Activated CD4-positive, alpha-beta T cell treated with anti-CD3 and anti-CD28 coated beads for 24 hours (primary cell): ENCODE data around the gene GALM.
"Not testable (repeated sequence)": the region's sequence is repeated elsewhere in the genome, so short reads cannot be mapped to it uniquely, and the experiment has no call there.

Experiments
- DNase-seq, 2 donors: peaks; one replicate each; pipeline ENCODE4 v3.0.0-alpha.2; 2020; ENCODE audit warnings: low read depth in 2 of 2

The GALM gene

DNA sequence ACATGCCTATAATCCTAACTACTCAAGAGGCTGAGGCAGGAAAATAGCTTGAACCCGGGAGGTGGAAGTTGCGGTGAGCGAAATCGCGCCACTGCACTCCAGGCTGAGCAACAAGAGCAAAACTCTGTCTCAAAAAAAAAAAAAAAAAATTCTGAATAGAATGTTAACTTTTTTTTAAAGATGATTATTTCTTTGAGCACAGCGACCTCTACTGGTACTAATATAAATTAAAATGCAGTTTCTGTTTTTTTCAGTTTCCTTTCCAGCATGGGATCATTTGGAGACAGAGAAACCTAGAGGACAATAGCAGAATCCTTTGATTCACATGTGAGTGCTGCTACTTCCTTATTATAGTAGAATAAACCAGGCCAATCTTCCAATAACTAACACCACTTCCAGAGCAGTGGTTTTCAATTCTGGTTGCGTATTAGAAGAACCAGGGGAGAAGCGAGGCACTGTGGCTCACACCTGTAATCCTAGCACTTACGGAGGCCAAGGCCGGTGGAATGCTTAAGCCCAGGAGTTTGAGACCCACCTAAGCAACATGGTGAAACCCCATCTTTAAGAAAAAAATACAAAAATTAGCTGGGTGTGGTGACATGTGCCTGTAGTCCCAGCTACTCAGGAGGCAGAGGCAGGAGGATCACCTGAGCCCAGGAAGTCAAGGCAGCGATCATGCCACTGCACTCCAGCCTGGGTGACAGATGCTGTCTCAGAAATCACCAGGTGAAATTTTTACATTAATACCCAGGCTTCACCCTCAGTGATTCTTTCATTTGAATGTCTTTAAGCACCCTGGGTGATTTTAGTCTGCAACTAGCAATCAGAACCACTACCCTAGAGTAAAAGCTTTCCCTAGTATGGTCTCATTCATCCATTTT, 75.2 kb downstream of the GALM start:
- DNase-seq: no peak

DNA sequence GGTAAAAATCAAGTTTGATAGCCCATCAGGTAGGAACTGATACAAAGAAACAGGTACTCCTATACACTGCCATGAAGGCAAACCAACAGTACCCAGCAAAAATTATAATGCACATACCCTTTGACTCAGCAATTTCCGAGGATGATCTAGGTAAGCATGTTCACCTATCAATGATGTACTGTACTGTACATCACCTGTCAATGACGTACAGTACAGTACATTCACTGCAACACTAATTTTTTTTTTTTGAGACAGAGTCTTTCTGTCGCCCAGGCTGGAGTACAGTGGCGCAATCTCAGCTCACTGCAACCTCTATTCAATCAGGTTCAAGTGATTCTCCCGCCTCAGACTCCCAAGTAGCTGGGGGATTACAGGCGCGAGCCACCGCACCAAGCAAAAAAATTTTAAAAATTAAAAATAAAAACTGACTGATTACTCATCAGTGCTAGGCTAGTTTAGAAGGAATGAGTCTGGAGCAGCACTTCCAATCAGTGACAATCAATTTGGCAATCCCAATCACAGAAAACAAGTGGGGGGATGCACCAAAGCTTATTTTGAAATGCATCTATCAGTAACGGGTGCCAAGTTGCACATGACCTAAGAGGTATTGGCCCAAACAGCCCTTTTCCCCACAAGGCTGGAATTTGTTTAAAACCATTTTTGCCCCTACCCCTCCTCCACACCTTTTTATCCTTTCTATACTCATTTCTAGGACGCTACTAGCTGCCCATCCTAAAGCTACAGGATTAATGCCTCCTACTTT, 77.1 kb downstream of the GALM start:
- no peak for DNase-seq

DNA sequence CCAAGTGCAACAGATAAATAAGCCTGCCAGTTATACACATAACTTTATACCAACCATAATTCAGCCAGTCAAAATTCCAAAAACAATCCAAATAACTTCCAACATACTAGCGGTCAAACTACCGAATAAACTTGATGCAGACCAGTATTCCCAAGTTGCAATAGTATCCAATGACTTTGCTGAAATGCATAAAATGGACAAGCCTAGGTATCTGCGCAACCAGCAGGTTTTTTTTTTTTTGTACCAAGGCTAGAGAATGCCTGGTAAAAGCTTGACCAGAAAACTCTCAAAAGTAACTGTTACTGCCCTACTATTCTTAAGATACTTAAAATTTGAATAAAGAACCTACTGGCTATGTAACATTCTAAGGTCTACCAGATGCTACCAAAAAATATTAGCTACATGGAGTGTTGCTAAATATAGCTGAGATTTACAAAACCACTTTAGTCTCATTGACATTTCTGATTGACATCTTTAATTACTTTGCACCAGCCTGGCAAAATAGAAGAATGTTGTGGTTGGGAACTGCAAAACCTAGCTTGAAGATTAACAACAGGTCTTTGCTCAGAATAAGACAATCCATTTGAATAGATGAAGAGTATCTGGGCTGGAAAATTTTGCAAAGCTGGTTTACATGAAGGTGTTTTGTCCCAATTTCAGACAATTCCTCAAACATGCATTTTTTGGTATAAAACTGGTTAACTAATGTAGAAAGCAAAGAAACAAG, 77.9 kb downstream of the GALM start:
- DNase-seq: no peak

DNA sequence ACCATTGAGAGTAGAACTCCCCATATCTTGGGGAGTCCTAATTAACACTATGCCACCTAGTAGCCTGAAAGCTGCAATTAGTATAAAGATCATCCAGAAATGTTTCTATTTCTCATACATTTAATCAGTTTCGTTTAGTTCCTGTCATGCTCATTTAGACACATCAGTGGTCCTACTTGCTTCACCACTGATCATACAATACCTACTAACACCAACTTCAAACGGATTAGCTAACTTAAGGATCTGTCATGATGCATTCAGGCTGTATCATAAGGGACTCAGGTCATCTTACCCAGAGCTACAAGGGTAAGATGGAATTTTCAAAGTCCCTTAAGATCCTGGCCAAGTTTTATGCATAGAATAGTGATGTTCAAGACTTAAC, 78.5 kb downstream of the GALM start:
- DNase-seq: no peak

DNA sequence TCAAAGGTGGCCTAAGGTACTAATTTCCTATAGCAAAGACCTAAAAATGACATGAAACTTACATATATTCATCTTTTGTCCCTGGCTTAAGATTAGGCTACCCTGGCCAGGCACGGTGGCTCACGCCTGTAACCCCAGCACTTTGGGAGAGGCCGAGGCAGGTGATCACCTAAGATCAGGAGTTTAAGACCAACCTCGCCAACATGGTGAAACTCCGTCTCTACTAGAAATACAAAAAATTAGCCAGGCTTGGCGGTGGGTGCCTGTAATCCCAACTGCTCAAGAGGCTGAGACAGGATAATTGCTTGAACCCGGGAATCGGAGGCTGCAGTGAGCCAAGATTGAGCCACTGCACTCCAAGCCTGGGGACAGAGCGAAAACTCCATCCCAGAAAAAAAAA, 79.4 kb downstream of the GALM start:
- DNase-seq: no peak

DNA sequence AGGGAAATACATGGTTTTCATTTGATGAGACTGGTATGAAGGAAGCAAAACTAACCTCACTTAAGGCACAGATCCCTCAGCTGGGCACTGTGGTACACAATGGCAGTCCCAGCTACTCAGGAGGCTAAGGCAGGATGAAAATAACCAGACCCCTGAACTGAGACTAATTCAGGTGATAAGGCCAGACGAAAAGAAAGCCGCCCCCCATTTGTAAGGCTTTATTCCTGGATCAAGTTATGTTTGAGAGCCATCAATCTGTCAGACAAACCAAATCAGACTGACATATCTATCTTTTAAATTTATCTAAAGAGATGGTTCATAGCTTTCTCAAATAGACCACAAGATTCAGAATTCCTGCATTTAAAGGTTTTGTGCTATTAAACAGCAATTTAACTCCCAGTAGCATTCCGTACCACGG, 81.1 kb downstream of the GALM start:
- no peak for DNase-seq

DNA sequence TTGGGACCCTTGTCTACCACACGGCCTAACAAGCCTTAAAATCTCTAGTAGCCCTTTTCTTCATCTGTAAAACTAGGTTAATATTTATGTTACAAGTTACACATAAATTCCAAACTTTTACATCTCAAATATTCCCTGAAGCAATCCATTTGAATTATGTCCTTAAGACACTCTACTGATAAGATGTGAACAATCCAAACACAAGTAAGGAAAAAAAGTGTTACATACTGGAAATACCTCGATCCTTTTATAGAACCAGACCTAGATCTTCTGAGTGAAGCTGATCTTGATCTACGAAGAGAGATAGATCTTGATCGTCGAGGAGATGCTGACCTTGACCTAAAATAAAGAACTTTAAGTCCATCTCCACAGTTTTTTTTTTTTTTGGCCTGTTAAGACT, 81.9 kb downstream of the GALM start:
- DNase-seq: no peak

DNA sequence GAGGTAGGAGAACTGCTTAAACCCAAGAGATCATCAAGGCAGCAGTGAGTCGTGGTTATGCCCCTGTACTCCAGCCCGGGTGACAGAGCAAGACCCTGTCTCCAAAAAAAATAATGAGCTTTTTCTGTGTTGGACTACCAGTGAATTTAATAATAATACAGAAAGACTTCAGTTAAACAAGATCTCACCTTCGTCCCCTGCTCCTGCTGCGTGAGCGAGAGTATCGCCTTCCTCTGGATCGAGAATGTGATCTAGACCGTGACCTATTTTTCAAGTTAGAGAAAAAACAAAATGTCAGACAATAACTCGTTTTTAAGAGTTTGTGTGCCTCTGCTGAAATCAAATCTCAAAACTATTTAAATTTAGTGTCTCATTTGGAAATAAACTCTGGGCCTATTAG, 82.5 kb downstream of the GALM start:
- no peak for DNase-seq

DNA sequence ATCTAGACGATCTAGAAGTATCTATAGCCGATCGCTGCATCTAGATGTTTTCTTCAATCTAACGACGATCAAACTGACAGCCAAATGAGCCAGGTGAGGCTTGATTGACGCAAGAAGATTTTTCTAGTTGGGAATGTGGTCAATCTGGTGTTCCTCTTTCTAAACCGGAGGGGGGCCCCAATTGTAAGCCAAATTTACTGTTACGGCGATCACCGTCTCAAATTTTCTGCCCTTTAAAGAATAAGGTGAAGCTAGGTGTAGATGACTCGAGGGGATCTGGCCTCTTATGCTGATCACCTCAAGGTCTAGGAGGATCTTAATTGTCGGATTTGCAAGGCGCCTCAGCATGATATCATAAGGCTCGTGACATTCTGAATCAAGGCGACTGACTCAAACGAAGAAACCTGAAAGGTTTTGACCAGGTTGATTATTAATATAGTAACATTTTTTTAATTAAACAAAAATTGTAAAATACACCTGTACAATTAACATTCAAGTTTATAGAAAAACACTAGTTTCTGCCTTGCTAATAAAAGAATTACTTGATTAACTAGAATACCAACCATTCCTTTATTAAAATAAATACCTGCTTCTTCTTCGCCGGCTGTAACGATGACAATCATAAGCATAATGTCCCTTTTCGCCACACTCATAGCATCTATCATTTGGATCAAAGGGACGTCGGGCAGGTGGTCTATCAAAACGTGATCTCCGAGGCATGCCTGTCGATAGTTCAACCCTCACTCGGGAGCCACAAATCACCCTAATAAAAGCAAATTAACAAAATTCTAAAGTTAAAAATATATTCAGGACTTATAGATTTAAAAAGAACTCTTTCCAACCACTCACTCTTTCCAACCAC, 83.3 kb downstream of the GALM start:
- DNase-seq: no peak

DNA sequence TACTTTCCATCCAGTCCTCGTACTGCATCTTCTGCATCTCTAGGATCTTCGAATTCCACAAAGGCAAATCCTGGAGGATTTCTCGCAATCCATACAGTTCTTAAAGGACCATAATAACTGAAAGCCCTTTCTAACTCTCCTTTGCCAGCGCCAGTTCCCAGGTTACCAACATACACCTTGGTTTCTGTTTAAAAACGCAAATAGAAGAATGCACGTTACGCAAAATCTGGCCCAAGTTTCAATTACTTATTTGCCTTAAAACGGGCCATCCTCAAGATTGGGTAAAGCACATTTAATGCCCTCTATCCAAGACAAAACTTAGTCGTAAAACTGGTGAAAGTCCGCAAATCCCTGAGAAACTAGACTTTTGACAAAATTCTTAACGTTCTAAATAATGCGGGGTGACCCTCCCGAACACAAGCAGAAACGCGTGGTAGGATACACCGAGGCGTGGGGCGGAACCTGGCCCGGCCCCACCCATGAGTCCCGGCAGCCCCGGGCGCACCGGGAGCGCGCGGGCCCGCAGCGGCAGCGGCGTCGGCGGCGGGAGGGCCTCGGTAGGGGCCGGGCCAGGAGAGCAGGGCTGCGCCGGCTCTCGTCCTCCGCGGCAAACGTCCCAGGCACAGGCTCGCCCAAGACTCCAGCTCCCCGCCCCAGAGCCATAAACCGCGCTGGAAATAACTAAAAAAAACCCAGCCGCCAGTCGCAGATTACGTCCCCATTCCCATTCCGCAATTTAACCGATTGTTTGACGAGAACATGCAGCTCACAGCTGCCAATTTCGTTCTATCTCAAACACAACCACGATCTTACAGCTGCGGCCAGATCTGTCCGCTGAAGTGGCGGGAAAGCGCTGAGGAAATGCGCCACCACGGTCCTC, 84.3 kb downstream of the GALM start:
- DNase-seq: peak; percentile 32 to 35

DNA sequence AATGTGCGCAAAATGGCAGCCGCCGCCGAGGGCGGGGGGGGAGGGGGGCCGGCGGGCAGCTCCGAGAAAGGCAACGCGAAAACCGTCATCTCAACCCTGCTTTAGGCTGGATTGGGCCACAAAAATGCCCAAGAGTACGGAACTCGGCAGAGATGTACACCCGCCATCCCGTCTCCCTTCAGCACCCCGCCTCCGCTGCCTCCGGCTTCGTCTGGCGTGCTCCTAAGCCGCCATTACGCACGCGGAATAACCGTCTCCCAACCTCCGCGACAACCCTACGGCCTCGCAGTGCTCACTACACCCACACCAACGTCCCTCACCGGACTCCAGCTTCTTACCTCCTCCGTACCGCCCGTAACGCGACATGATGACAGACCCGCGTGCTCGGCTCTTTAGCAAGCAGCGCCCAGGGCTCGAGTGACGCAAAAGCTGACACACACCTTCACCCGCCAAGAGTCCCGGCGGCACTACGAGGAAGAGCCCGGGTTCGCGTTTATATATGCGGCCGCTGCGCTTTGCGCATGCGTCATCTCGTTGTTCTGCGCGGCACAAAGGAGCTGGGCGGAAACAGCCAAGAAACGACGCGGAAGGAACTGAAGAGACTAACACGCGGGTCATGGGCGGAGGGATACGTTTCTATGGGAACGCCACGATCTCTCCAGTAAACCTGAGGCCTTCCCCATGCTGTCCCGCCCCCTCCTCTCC, 85.1 kb downstream of the GALM start, which contains the start of gene SRSF7:
SRSF7 (minus strand) TSS at position 471 of the 705 bp plus-strand sequence; CDS start at position 366, 105 bp downstream.
- peak; percentile 93 to 97 for DNase-seq

DNA sequence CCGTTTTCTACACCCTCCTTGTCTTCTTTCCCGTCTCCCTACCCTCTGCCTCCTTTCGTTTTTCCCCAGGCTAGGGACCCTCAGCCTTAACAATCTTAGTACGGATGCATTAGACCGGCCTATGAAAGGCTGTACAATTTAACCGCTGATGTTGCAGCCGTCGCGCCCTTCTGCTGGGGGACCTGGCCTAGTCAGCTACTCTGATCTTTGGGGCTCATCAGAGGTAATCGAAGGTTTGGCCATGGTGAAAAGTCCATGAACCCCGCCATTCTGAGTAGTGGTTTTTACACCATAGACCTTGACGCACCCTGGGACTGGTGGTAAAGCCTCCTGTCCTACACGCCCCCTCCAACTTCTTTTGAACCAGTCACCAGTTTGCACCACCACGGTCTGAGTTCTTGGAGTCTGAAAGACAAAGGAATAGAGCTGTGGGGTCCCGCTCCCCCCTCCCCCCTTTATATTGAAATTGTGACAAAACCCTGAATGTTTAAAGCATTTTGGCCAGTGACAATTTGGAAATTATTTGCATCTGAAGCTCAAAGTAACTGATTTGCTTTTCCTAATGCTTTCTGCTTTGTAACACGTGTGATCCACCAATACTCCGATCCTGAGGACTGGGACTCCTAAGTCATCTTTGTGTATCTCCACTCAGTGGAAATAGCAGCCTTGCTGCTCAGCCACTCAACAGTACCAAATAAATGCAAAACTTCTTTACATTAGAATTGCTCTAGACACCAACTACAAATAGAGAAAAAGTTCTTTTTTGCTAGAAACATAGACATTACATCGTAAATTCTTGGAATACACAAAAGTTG, 85.9 kb downstream of the GALM start:
- DNase-seq: no peak

DNA sequence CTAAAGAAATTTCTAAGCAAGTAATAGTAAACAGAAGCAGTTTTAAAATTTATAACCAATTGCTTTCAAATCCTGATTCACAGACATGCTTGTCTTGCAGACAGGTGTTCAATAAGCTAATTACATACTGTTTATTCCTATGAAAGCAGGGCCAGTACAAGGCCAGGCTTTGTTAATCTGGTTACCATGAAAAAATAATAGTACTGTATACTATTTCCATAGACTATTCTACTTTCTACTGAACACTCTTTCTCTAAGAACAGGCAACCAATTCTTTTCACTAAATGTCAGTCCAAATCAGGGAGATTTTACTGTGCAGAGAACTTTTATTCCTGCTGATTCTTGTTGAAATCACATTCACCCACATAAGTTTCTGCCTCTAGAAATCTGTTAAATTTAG, 88.1 kb downstream of the GALM start:
- no peak for DNase-seq

DNA sequence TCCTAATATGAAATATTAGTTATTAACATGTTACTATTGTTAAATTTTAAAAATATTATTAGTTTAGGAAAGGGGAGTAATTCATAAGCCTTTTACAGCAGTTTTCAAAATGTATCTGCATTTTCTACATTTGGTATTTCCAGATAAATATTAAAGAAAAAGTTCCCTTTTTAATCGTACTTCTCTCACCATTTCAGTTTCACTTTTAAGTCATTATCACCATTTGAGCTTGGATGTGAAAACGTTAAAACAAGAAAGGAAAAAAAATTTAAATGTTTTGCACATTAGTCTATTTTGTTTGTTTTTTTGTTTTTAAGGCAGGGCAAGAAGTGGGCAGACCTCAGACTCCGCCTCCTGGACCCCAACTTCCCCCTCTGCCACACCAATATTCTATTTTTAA, 88.6 kb downstream of the GALM start:
- no peak for DNase-seq

DNA sequence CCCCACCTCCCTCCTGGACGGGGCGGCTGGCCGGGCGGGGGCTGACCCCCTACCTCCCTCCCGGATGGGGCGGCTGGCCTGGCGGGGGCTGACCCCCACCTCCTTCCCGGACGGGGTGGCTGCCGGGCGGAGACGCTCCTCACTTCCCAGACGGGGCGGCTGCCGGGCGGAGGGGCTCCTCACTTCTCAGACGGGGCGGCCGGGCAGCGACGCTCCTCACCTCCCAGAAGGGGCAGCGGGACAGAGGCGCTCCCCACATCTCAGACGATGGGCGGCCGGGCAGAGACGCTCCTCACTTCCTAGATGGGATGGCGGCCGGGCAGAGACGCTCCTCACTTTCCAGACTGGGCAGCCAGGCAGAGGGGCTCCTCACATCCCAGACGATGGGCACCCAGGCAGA, 90.0 kb downstream of the GALM start:
- DNase-seq: not testable (repeated sequence)

DNA sequence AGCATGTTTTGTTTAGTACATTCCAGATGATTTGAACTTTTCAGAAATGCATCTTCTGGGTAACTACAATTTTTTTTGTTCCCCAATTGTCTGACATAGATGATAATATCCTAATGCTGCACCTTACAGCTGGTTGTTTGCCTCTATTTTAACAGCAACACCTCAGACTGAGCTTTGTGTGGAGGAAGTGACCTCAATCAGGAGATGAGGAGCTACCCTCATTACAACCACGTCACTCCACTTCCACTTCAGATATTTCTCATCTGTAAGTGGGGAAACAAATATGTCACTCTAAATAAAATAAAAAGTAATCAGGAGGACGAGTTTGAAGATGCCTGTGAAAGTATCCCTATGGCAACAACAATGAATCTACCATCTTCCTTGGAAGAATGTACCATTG, 97.3 kb downstream of the GALM start:
- DNase-seq: no peak

DNA sequence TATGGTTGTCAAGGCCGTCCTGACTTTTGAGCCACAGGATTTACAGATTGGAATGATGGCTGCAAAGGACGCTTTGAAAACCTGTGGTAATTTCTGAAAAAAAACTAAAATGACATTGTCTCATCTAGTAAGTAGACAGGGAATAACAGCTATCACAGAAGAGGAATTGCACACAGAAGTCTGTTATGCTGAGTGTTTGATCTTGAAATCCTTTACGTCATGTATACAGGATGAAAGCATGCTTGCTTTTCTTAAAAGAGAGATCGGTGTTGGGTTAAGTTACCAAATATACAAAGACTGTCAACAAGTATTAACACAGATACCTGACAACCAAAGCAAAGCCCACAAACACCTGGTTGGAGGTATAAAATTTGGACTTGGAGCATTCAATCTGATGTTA, 97.8 kb downstream of the GALM start:
- DNase-seq: no peak

DNA sequence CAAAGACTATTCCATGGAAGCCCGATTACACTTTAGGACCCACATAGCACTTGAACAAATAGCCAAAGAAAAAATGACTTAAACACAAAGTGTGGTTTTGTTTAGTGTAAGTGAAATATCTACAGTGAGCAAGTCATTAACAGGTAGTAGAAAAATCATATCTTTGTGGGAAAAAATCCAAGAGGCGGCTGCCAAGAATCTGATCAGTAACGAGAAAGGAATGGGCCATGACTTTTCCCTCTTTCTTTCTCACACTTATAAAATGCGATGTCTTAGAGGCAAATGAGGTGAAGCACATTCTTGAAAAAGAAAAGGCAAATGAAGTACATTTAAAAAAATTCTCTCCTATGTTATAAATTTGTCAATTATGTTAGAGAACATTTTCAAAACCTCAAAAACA, 99.2 kb downstream of the GALM start:
- no peak for DNase-seq

DNA sequence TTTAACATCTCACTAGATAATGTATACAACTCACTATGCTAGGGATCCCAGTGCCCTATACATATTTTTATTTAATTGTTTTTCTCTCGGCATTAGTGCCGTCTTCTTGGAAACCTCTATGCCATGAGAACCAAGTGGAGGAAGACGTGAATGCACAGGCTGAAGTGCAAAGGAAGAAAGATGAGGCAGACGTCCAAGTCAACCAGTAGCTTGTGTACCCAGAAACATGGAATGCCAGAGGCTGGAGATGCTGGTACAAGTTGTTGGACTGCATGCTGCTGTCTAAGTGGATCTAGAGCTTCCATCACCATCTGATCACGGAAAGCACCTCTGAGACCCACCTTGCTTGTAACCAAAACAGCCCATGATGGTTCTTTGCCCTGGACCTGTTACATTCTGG, 99.6 kb downstream of the GALM start:
- DNase-seq: no peak
